Neural cell (in vitro differentiated cells): Measurements from ENCODE around the gene OGFOD3.

Experiments
- EP300 ChIP-seq: fragments of 450-650 bp; conservative IDR thresholded peaks from 2 replicates; pipeline ENCODE4 v1.6.1; 2014; ENCODE audit warnings: antibody characterized with exemption, mild to moderate bottlenecking, moderate library complexity; ENCODE audit not compliant: poor library complexity, severe bottlenecking
- EZH2 ChIP-seq: fragments of 200-600, 300-800 bp; shearing (Covaris generic), sonication (generic); IDR thresholded peaks from 2 replicates; pipeline ENCODE4 v1.6.1; 2014; ENCODE audit warnings: antibody characterized with exemption, low read length, borderline replicate concordance, mild to moderate bottlenecking; ENCODE audit not compliant: insufficient read depth, poor library complexity, severe bottlenecking
- MXI1 ChIP-seq: fragments of 450-650 bp; conservative IDR thresholded peaks from 2 replicates; pipeline ENCODE4 v1.6.1; 2014; ENCODE audit warnings: antibody characterized with exemption, mild to moderate bottlenecking; ENCODE audit not compliant: poor library complexity, severe bottlenecking
- POLR2AphosphoS5 ChIP-seq: IDR thresholded peaks from 2 replicates; pipeline ENCODE4 v1.6.1; 2012
- RAD21 ChIP-seq: fragments of 450-650 bp; conservative IDR thresholded peaks from 2 replicates; pipeline ENCODE4 v1.6.1; 2014; ENCODE audit warnings: antibody characterized with exemption, mild to moderate bottlenecking, moderate library complexity
- SMC3 ChIP-seq: fragments of 450-650 bp; conservative IDR thresholded peaks from 2 replicates; pipeline ENCODE4 v1.6.1; 2014; ENCODE audit warnings: antibody characterized with exemption, mild to moderate bottlenecking, moderate library complexity; ENCODE audit not compliant: poor library complexity
- TAF1 ChIP-seq: IDR thresholded peaks from 2 replicates; pipeline ENCODE4 v1.6.1; 2012; ENCODE audit warnings: low read depth
- TF ChIP-seq, protein P1 (sequence below): fragments of 450-650 bp; IDR thresholded peaks from 2 replicates; pipeline ENCODE4 v1.5.1; 2014; ENCODE audit warnings: antibody characterized with exemption, mild to moderate bottlenecking, moderate library complexity; ENCODE audit not compliant: poor library complexity, severe bottlenecking
- TF ChIP-seq, protein P2 (sequence below): IDR thresholded peaks from 2 replicates; pipeline ENCODE4 v1.6.1; 2012; ENCODE audit warnings: borderline replicate concordance

DNA sequence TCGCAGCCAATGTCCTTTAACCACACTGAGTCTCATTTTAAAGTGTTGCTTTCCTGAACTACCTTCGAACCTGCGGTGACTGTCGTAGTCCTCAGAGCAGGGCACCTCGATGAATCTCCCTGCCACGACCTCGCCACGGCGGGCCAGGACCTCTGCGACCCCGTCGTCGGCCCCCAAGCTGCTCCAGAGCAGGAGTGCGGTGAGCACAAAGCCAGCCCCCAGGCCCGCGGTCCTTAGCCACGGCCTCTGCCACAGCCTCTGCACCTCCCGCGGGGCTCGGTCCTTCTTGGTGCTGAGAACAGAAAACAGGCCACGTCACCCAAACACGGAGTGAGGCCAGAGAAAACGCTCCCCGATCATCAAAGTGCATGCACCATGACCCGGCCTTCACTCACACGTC, 3.0 kb downstream of the OGFOD3 start:
- TF ChIP-seq, protein P1, sequence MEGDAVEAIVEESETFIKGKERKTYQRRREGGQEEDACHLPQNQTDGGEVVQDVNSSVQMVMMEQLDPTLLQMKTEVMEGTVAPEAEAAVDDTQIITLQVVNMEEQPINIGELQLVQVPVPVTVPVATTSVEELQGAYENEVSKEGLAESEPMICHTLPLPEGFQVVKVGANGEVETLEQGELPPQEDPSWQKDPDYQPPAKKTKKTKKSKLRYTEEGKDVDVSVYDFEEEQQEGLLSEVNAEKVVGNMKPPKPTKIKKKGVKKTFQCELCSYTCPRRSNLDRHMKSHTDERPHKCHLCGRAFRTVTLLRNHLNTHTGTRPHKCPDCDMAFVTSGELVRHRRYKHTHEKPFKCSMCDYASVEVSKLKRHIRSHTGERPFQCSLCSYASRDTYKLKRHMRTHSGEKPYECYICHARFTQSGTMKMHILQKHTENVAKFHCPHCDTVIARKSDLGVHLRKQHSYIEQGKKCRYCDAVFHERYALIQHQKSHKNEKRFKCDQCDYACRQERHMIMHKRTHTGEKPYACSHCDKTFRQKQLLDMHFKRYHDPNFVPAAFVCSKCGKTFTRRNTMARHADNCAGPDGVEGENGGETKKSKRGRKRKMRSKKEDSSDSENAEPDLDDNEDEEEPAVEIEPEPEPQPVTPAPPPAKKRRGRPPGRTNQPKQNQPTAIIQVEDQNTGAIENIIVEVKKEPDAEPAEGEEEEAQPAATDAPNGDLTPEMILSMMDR = no peak
- TF ChIP-seq, protein P2, sequence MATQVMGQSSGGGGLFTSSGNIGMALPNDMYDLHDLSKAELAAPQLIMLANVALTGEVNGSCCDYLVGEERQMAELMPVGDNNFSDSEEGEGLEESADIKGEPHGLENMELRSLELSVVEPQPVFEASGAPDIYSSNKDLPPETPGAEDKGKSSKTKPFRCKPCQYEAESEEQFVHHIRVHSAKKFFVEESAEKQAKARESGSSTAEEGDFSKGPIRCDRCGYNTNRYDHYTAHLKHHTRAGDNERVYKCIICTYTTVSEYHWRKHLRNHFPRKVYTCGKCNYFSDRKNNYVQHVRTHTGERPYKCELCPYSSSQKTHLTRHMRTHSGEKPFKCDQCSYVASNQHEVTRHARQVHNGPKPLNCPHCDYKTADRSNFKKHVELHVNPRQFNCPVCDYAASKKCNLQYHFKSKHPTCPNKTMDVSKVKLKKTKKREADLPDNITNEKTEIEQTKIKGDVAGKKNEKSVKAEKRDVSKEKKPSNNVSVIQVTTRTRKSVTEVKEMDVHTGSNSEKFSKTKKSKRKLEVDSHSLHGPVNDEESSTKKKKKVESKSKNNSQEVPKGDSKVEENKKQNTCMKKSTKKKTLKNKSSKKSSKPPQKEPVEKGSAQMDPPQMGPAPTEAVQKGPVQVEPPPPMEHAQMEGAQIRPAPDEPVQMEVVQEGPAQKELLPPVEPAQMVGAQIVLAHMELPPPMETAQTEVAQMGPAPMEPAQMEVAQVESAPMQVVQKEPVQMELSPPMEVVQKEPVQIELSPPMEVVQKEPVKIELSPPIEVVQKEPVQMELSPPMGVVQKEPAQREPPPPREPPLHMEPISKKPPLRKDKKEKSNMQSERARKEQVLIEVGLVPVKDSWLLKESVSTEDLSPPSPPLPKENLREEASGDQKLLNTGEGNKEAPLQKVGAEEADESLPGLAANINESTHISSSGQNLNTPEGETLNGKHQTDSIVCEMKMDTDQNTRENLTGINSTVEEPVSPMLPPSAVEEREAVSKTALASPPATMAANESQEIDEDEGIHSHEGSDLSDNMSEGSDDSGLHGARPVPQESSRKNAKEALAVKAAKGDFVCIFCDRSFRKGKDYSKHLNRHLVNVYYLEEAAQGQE = no peak
- TF ChIP-seq TAF1 = no peak
- no peak for TF ChIP-seq EP300
- TF ChIP-seq POLR2AphosphoS5 = no peak
- no peak for TF ChIP-seq SMC3
- TF ChIP-seq EZH2 = no peak
- no peak for TF ChIP-seq MXI1
- TF ChIP-seq RAD21 = no peak
